NCI-H128 (cell line): ENCODE results near the gene DNAJB1.
"Not testable (repeated sequence)": the region's sequence is repeated elsewhere in the genome, so short reads cannot be mapped to it uniquely, and the experiment has no call there.

Experiments used
- DNase-seq: peaks from one replicate; lab custom pipeline; 2025; ENCODE audit not compliant: unreplicated experiment; lab: John Stamatoyannopoulos, UW

DNAJB1 gene

GRCh38 chr19:14520543-14520942, 2.3 kb upstream of the DNAJB1 start:
- DNase-seq = no peak

- DNase-seq = no peak
These were observed 1.7 kb upstream of the DNAJB1 start for GRCh38 chr19:14519860-14520407.

GRCh38 chr19:14519245-14519859, 1.2 kb upstream of the DNAJB1 start:
- no peak for DNase-seq

GRCh38 chr19:14517446-14517839, 754 bp downstream of the DNAJB1 start:
- DNase-seq = no peak

- no peak for DNase-seq
These were observed 1.3 kb downstream of the DNAJB1 start for GRCh38 chr19:14516746-14517438.

GRCh38 chr19:14516048-14516534, 2.1 kb downstream of the DNAJB1 start:
- DNase-seq = no peak

GRCh38 chr19:14515501-14516047, 2.6 kb downstream of the DNAJB1 start:
- DNase-seq = no peak

- DNase-seq = no peak
These were observed 3.9 kb downstream of the DNAJB1 start for GRCh38 chr19:14514215-14514863.

GRCh38 chr19:14512406-14512961, 5.7 kb downstream of the DNAJB1 start:
- no peak for DNase-seq

- DNase-seq = no peak
These were observed 7.0 kb downstream of the DNAJB1 start for GRCh38 chr19:14511229-14511593.

- DNase-seq = no peak
These were observed 7.6 kb downstream of the DNAJB1 start for GRCh38 chr19:14510311-14511228.

GRCh38 chr19:14507704-14508542, 10.3 kb downstream of the DNAJB1 start:
- no peak for DNase-seq

GRCh38 chr19:14505488-14506239, 12.5 kb downstream of the DNAJB1 start:
- no peak for DNase-seq

GRCh38 chr19:14504575-14504974, 13.6 kb downstream of the DNAJB1 start:
- not testable (repeated sequence) for DNase-seq

- no peak for DNase-seq
These were observed 14.9 kb downstream of the DNAJB1 start for GRCh38 chr19:14503285-14503684.

- DNase-seq = no peak
These were observed 15.7 kb downstream of the DNAJB1 start for GRCh38 chr19:14502334-14503092.

- no peak for DNase-seq
These were observed 20.8 kb downstream of the DNAJB1 start for GRCh38 chr19:14497228-14497921.
